HepG2 (cell line): ENCODE measurements around the gene MCAT. TPM values are rescaled to one million over a fixed set of nuclear protein-coding genes. Genes with fewer than 3 reads are reported as not detected.

ENCODE experiments used
- ATAC-seq: fragments of 200-7000 bp; cut with Tn5 transposase; 3 replicates; pipeline ENCODE4 v1.9.1; 2020; ENCODE audit warnings: mild to moderate bottlenecking, moderate library complexity
- BruUV-seq: library from RNA; stranded (reverse); fragments of 400-500 nt; replicated peaks from 2 replicates; lab custom pipeline; 2021; lab: Mats Ljungman, UMichigan
- CTCF ChIA-PET: fragments of 300-600 bp; formaldehyde crosslinking; extraction: SDS; loops from one replicate; lab custom pipeline; 2021; ENCODE audit warnings: low total read pairs, inconsistent platforms, low intra/inter-chr PET ratio; lab: Yijun Ruan, JAX
- POLR2A ChIA-PET: fragments of 350-600 bp; sonication (Branson Sonifier 250); formaldehyde crosslinking; loops from one replicate; lab custom pipeline; 2020; ENCODE audit warnings: antibody characterized with exemption, inconsistent platforms; lab: Yijun Ruan, JAX
- DNase-seq: peaks from one replicate; pipeline ENCODE4 v3.0.0-alpha.2; 2015; ENCODE audit warnings: low spot score
- FAIRE-seq: peaks from 3 replicates; lab custom pipeline; 2011; peaks lifted over from hg19 to GRCh38; lab: Jason Lieb, UNC
- H2AFZ ChIP-seq: one replicate; pipeline ENCODE4 v1.6.1; 2011; ENCODE audit warnings: low read length, inconsistent platforms
- H3K27ac ChIP-seq: fragments of 300-600 bp; 3 replicates; pipeline ENCODE4 v1.8.0; 2011; ENCODE audit warnings: mixed run types, mild to moderate bottlenecking, mixed read lengths, low read length, inconsistent platforms; ENCODE audit not compliant: insufficient read depth; ENCODE audit errors: extremely low read length
- H3K27me3 ChIP-seq, 2 experiments: fragments of 200-600 bp in 1 of 2; 2 replicates in 1 of 2; 3 replicates in 1 of 2; pipeline versions ENCODE4 v1.6.0 to v1.8.0; 2011; ENCODE audit warnings: low read length in 2 of 2, mild to moderate bottlenecking in 2 of 2, moderate library complexity in 2 of 2, inconsistent platforms in 1 of 2; ENCODE audit not compliant: insufficient read depth in 2 of 2, control insufficient read depth in 1 of 2
- H3K36me3 ChIP-seq, 2 experiments: fragments of 200-600 bp in 1 of 2; replicated peaks in 1 of 2; 2 replicates in 1 of 2; 3 replicates in 1 of 2; pipeline versions ENCODE4 v1.5.1 to v1.8.0; 2011; ENCODE audit warnings: low read length in 2 of 2, inconsistent platforms in 1 of 2; ENCODE audit not compliant: insufficient read depth in 2 of 2, control insufficient read depth in 1 of 2
- H3K4me1 ChIP-seq: 2 replicates; pipeline ENCODE4 v1.5.1; 2012; ENCODE audit warnings: low read length, inconsistent platforms; ENCODE audit not compliant: insufficient read depth
- H3K4me2 ChIP-seq: 2 replicates; pipeline ENCODE4 v1.6.0; 2011; ENCODE audit warnings: low read depth, low read length, inconsistent platforms
- H3K4me3 ChIP-seq, 3 experiments: fragments of 200-600 bp in 1 of 3; sonication (generic), shearing (Covaris generic) in 1 of 3; replicated peaks in 1 of 3; 2 replicates each; pipeline ENCODE4 v1.5.1; 2011 to 2016; ENCODE audit warnings: low read length in 3 of 3, inconsistent platforms in 2 of 3, low read depth in 2 of 3, mild to moderate bottlenecking in 2 of 3, control low read depth in 1 of 3, mixed read lengths in 1 of 3; ENCODE audit not compliant: insufficient read depth in 1 of 3
- H3K79me2 ChIP-seq: one replicate; pipeline ENCODE4 v1.6.1; 2011; ENCODE audit warnings: low read length, inconsistent platforms; ENCODE audit not compliant: insufficient read depth
- H3K9ac ChIP-seq: 2 replicates; pipeline ENCODE4 v1.6.0; 2011; ENCODE audit warnings: mild to moderate bottlenecking, low read depth, low read length, inconsistent platforms; ENCODE audit not compliant: insufficient read depth
- H3K9me3 ChIP-seq: 2 replicates; pipeline ENCODE4 v1.5.1; 2012; ENCODE audit warnings: mild to moderate bottlenecking, low read length
- H4K20me1 ChIP-seq: 2 replicates; pipeline ENCODE4 v1.6.0; 2011; ENCODE audit warnings: inconsistent platforms, mild to moderate bottlenecking, low read length, moderate library complexity; ENCODE audit not compliant: insufficient read depth
- HNRNPLL ChIP-seq: fragments of 200-400 bp; formaldehyde crosslinking; IDR thresholded peaks from 2 replicates; pipeline ENCODE4 v1.6.1; 2017; ENCODE audit warnings: mild to moderate bottlenecking, low read depth, low read length; ENCODE audit not compliant: poor library complexity, severe bottlenecking
- SMAD1 ChIP-seq: sonication (generic); formaldehyde crosslinking; IDR thresholded peaks from 2 replicates; pipeline ENCODE4 v1.4.0; 2020; ENCODE audit warnings: missing genetic modification reagents, low read depth, mild to moderate bottlenecking, borderline replicate concordance
- YY1 ChIP-seq: IDR thresholded peaks from 2 replicates; pipeline ENCODE4 v1.6.1; 2011; ENCODE audit warnings: low read length, low read depth, moderate library complexity, mild to moderate bottlenecking; ENCODE audit not compliant: insufficient read depth, insufficient replicate concordance
- ZMYM3 ChIP-seq: sonication (generic); formaldehyde crosslinking; IDR thresholded peaks from 2 replicates; pipeline ENCODE4 v1.5.1; 2020; ENCODE audit warnings: mild to moderate bottlenecking, missing genetic modification reagents
- ZNF12 ChIP-seq: sonication (generic); formaldehyde crosslinking; IDR thresholded peaks from 2 replicates; pipeline ENCODE4 v1.5.0; 2020; ENCODE audit warnings: missing genetic modification reagents
- ZNF124 ChIP-seq: sonication (generic); formaldehyde crosslinking; IDR thresholded peaks from 2 replicates; pipeline ENCODE4 v1.4.0; 2020; ENCODE audit warnings: missing genetic modification reagents
- ZNF274 ChIP-seq: sonication (generic); formaldehyde crosslinking; IDR thresholded peaks from 2 replicates; pipeline ENCODE4 v1.5.1; 2020; ENCODE audit warnings: mild to moderate bottlenecking, missing genetic modification reagents
- ZNF333 ChIP-seq: sonication (generic); formaldehyde crosslinking; IDR thresholded peaks from 2 replicates; pipeline ENCODE4 v1.4.0; 2020; ENCODE audit warnings: mild to moderate bottlenecking, missing genetic modification reagents, borderline replicate concordance
- ZNF616 ChIP-seq: sonication (generic); formaldehyde crosslinking; IDR thresholded peaks from 2 replicates; pipeline ENCODE4 v1.5.0; 2020; ENCODE audit warnings: low read depth, mild to moderate bottlenecking, missing genetic modification reagents
- WGBS: methylation state at CpG from one replicate; pipeline ENCODE4 v1.1.6; 2017; ENCODE audit warnings: low lambda C conversion rate; 5-methylcytosine and 5-hydroxymethylcytosine counted together
- in situ Hi-C: cut with HindIII; loops from 2 replicates; pipeline ENCODE4 v1.10.0; 2017; ENCODE audit warnings: low pct_unique_long_range_greater_than_20kb; ENCODE audit not compliant: extremely low pct_ligation_motif_present
- intact Hi-C: fragments of 100-400 bp; cut with micrococcal nuclease; formaldehyde crosslinking; loops from one replicate; pipeline ENCODE4 v1.10.0; 2022; ENCODE audit not compliant: unreplicated experiment
- polyA plus RNA-seq, 8 experiments: library from polyadenylated mRNA; depleted of rRNA in 3 of 8; stranded (reverse) in 7 of 8; unstranded in 1 of 8; fragments of >200 nt; fragmentation: Illumina TruSeq in 4 of 8; extraction: Trizol in 4 of 8; gene quantifications; 2 replicates each; pipeline versions ENCODE4 v1.2.1 to v1.2.3, GENCODE V29; 2011 to 2016; ENCODE audit warnings: low read depth in 4 of 8, missing spikeins in 1 of 8, mixed read lengths in 1 of 8; ENCODE audit not compliant: insufficient read depth in 1 of 8
- total RNA-seq, 5 experiments: library from RNA; depleted of rRNA; stranded (reverse); fragments of >200 nt; fragmentation: Illumina TruSeq; extraction: Trizol; gene quantifications; 2 replicates each; pipeline ENCODE4 v1.2.3, GENCODE V29; 2016; ENCODE audit warnings: low read depth in 1 of 5
- TF ChIP-seq, protein P1 (sequence below): sonication (generic); formaldehyde crosslinking; IDR thresholded peaks from 2 replicates; pipeline ENCODE4 v1.9.0; 2022; ENCODE audit warnings: missing genetic modification reagents, mild to moderate bottlenecking, borderline replicate concordance
- TF ChIP-seq, protein P2 (sequence below): sonication (generic); formaldehyde crosslinking; IDR thresholded peaks from 2 replicates; pipeline ENCODE4 v1.5.0; 2020; ENCODE audit warnings: missing genetic modification reagents
- TF ChIP-seq, protein P3 (sequence below): sonication (generic); formaldehyde crosslinking; IDR thresholded peaks from 2 replicates; pipeline ENCODE4; 2020; ENCODE audit warnings: missing genetic modification reagents, mild to moderate bottlenecking, borderline replicate concordance
- TF ChIP-seq, protein P4 (sequence below): IDR thresholded peaks from 2 replicates; pipeline ENCODE4 v1.6.1; 2012; ENCODE audit warnings: inconsistent platforms
- TF ChIP-seq, protein P5 (sequence below): sonication (generic); formaldehyde crosslinking; IDR thresholded peaks from 2 replicates; pipeline ENCODE4 v1.4.0; 2020; ENCODE audit warnings: missing genetic modification reagents

The MCAT gene
- total and polyA plus RNA-seq, 2 of the 13 experiments (the other 11 are each of a cell fraction or from before 2014, with no cell fraction given) = 9.3 to 16.7 TPM

DNA sequence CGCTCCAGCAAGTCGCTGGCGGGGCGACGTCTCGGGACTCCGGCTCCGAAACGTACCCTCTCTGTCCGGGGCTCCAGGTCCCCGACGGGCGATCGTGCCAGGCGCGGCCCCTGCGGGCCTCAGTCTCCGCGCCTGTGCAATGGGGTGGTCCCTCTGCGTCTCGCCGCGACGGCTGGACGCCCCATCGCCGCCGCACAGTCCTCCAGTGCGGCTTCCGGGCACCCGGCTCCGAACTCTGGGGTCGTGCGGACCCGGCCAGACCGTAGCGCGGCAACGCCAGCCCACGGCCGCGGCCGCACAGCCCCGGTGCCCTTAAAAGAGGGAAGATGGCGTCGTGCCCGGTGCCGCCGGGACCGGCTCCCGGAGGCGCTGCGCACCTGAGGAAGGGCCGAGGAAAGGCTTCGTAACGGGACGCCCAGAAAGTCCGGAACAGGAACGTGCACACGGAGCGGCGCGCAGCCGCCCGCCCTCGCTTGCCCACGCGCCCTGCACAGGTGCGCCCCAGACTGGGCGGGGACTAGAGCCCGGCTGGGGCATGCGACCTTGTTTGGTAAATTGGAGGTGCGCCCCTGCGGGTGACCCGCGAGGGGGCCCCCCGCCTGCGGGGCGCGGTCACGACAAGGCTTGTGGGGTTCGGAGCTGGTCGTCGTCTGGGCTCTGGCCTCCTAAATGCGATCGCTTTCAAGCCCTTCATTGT lies 32.1 kb downstream of the MCAT start:
- intact Hi-C loops (loop anchor here (2.0 kb wide), 1 partner anchor 16 kb away; no protein-coding TSS in a partner anchor), in situ Hi-C loops (no loop called here)
- no peak overlapping the region for H2AFZ ChIP-seq
- H3K27ac ChIP-seq = no peak overlapping the region
- 7% methylated on average over 37 of the region's 86 CpGs for WGBS
- peaks cover 5 to 36% of the 10 kb centered on the region in 2 experiments; a peak in 4 of 5 replicates for H3K27me3 ChIP-seq
- H3K4me1 ChIP-seq = peaks cover 50% of the 10 kb centered on the region
- H3K4me2 ChIP-seq = peak overlapping the region; percentile 95
- ATAC-seq (peak; percentile 53), FAIRE-seq (no peak), DNase-seq (no peak)
- POLR2A ChIA-PET = interaction anchor here (0.7 to 1.3 kb wide), 2 partner anchors 15 to 17 kb away, joined by 3 to 4 read pairs; no protein-coding TSS in a partner anchor
- no peaks in the 10 kb centered on the region for H4K20me1 ChIP-seq
- no peaks in the 10 kb centered on the region for H3K79me2 ChIP-seq
- CTCF ChIA-PET = no interaction called here
- H3K36me3 ChIP-seq = no peaks in the 10 kb centered on the region
- H3K9me3 ChIP-seq = no peaks in the 10 kb centered on the region
- BruUV-seq = no TSS peak
- peak overlapping the region; percentile 34; the same call in 1 of the 2 replicates for H3K9ac ChIP-seq
- H3K4me3 ChIP-seq = peak overlapping the region; percentile 44 to 74 (median 62); a peak in 5 of 6 replicates
- TF ChIP-seq, protein P1, sequence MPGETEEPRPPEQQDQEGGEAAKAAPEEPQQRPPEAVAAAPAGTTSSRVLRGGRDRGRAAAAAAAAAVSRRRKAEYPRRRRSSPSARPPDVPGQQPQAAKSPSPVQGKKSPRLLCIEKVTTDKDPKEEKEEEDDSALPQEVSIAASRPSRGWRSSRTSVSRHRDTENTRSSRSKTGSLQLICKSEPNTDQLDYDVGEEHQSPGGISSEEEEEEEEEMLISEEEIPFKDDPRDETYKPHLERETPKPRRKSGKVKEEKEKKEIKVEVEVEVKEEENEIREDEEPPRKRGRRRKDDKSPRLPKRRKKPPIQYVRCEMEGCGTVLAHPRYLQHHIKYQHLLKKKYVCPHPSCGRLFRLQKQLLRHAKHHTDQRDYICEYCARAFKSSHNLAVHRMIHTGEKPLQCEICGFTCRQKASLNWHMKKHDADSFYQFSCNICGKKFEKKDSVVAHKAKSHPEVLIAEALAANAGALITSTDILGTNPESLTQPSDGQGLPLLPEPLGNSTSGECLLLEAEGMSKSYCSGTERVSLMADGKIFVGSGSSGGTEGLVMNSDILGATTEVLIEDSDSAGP = peak; percentile 61; the same call in 1 of the 2 replicates
- TF ChIP-seq, protein P2, sequence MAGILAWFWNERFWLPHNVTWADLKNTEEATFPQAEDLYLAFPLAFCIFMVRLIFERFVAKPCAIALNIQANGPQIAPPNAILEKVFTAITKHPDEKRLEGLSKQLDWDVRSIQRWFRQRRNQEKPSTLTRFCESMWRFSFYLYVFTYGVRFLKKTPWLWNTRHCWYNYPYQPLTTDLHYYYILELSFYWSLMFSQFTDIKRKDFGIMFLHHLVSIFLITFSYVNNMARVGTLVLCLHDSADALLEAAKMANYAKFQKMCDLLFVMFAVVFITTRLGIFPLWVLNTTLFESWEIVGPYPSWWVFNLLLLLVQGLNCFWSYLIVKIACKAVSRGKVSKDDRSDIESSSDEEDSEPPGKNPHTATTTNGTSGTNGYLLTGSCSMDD = no peak
- TF ChIP-seq ZNF616 (CRISPR knock-in tag) = no peak
- TF ChIP-seq YY1 = peak; percentile 61
- TF ChIP-seq SMAD1 (CRISPR knock-in tag) = 0 out of 2 replicates have a peak, but pooled peaks have one; percentile 35
- peak; percentile 75 for TF ChIP-seq ZNF124
- no peak for TF ChIP-seq ZNF12 (CRISPR knock-in tag)
- TF ChIP-seq, protein P3, sequence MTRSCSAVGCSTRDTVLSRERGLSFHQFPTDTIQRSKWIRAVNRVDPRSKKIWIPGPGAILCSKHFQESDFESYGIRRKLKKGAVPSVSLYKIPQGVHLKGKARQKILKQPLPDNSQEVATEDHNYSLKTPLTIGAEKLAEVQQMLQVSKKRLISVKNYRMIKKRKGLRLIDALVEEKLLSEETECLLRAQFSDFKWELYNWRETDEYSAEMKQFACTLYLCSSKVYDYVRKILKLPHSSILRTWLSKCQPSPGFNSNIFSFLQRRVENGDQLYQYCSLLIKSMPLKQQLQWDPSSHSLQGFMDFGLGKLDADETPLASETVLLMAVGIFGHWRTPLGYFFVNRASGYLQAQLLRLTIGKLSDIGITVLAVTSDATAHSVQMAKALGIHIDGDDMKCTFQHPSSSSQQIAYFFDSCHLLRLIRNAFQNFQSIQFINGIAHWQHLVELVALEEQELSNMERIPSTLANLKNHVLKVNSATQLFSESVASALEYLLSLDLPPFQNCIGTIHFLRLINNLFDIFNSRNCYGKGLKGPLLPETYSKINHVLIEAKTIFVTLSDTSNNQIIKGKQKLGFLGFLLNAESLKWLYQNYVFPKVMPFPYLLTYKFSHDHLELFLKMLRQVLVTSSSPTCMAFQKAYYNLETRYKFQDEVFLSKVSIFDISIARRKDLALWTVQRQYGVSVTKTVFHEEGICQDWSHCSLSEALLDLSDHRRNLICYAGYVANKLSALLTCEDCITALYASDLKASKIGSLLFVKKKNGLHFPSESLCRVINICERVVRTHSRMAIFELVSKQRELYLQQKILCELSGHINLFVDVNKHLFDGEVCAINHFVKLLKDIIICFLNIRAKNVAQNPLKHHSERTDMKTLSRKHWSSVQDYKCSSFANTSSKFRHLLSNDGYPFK (CRISPR knock-in tag) = 0 out of 2 replicates have a peak, but pooled peaks have one; percentile 30
- TF ChIP-seq ZNF274 = peak; percentile 35; the same call in 1 of the 2 replicates
- TF ChIP-seq ZMYM3 = peak; percentile 81
- TF ChIP-seq, protein P4, sequence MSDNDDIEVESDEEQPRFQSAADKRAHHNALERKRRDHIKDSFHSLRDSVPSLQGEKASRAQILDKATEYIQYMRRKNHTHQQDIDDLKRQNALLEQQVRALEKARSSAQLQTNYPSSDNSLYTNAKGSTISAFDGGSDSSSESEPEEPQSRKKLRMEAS = peak; percentile 61; the same call in 1 of the 2 replicates
- peak; percentile 40 for TF ChIP-seq HNRNPLL
- TF ChIP-seq, protein P5, sequence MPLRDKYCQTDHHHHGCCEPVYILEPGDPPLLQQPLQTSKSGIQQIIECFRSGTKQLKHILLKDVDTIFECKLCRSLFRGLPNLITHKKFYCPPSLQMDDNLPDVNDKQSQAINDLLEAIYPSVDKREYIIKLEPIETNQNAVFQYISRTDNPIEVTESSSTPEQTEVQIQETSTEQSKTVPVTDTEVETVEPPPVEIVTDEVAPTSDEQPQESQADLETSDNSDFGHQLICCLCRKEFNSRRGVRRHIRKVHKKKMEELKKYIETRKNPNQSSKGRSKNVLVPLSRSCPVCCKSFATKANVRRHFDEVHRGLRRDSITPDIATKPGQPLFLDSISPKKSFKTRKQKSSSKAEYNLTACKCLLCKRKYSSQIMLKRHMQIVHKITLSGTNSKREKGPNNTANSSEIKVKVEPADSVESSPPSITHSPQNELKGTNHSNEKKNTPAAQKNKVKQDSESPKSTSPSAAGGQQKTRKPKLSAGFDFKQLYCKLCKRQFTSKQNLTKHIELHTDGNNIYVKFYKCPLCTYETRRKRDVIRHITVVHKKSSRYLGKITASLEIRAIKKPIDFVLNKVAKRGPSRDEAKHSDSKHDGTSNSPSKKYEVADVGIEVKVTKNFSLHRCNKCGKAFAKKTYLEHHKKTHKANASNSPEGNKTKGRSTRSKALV = peak; percentile 81; the same call in 1 of the 2 replicates
- 0 out of 2 replicates have a peak, but pooled peaks have one; percentile 24 for TF ChIP-seq ZNF333 (CRISPR knock-in tag)
